ENCODE measurements around the gene ANGEL2.

ANGEL2 gene

GRCh38 chr1:212949771-212950170, 65.9 kb downstream of the ANGEL2 start:
- no peaks in the 10 kb centered on the region for H4K20me1 ChIP-seq (ENCODE audit: insufficient read depth, low read length, poor library complexity, severe bottlenecking)
- peak overlapping the region; percentile 87 for H3K4me3 ChIP-seq (ENCODE audit: low read length, poor library complexity, severe bottlenecking)
- no peak for TF ChIP-seq EZH2phosphoT487 (IDR thresholded peaks at IDR 0.05; ENCODE audit: borderline replicate concordance)
- TF ChIP-seq CTCF (conservative IDR thresholded peaks at IDR 0.05; ENCODE audit: low read length): no peak
- no peaks in the 10 kb centered on the region for H3K9me2 ChIP-seq (replicated peaks; ENCODE audit: low read depth, low read length)
- H3K9me3 ChIP-seq (ENCODE audit: insufficient read depth, low read depth, low read length): no peaks in the 10 kb centered on the region
- H3K9ac ChIP-seq (ENCODE audit: low read depth, low read length, poor library complexity, severe bottlenecking): peak overlapping the region; percentile 82
- H2AFZ ChIP-seq (ENCODE audit: low read length): peak overlapping the region; percentile 91
- no peaks in the 10 kb centered on the region for H3K27me3 ChIP-seq (ENCODE audit: insufficient read depth, low read length, poor library complexity, severe bottlenecking)
- H3K4me1 ChIP-seq (ENCODE audit: insufficient read depth, low read length, poor library complexity, severe bottlenecking): peaks cover 21% of the 10 kb centered on the region
- H3K79me2 ChIP-seq (ENCODE audit: insufficient read depth, low read length): peaks cover 7% of the 10 kb centered on the region; the same call in 1 of the 2 replicates
- no peaks in the 10 kb centered on the region for H3K36me3 ChIP-seq (ENCODE audit: insufficient read depth, low read length)
- H3K4me2 ChIP-seq (ENCODE audit: low read depth, low read length, poor library complexity, severe bottlenecking): peak overlapping the region; percentile 97
- no peaks in the 10 kb centered on the region for H3F3A ChIP-seq (ENCODE audit: low read depth)

DNA sequence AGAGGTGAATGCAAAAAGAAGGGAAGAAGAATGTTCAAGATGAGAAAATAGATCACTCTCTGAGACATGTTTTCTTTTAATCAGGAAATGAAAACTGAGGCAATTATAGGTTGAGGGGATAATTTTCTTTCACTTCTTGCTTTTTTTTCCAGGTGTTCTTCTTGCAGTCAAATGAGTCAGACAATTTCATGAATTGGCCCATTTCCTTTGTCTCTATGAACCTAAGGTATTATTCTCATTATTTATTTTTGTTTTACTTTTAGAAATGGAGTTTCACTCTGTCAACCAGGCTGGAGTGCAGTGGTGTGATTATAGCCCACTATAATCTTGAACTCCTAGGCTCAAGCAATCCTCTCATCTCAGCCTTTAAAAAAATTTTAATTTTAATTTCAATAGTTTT, 68.8 kb downstream of the ANGEL2 start:
- TF ChIP-seq EZH2phosphoT487 (IDR thresholded peaks at IDR 0.05; ENCODE audit: borderline replicate concordance) (no peak), CTCF (conservative IDR thresholded peaks at IDR 0.05; ENCODE audit: low read length) (no peak)
- Histone ChIP-seq H3K9ac (ENCODE audit: low read depth, low read length, poor library complexity, severe bottlenecking) (no peak overlapping the region), H3K4me3 (ENCODE audit: low read length, poor library complexity, severe bottlenecking) (no peak overlapping the region), H3K36me3 (ENCODE audit: insufficient read depth, low read length) (no peaks in the 10 kb centered on the region), H3K9me2 (replicated peaks; ENCODE audit: low read depth, low read length) (no peaks in the 10 kb centered on the region), H3K4me1 (ENCODE audit: insufficient read depth, low read length, poor library complexity, severe bottlenecking) (peaks cover 15% of the 10 kb centered on the region), H3K9me3 (ENCODE audit: insufficient read depth, low read depth, low read length) (no peaks in the 10 kb centered on the region), H3F3A (ENCODE audit: low read depth) (no peaks in the 10 kb centered on the region), H3K27me3 (ENCODE audit: insufficient read depth, low read length, poor library complexity, severe bottlenecking) (no peaks in the 10 kb centered on the region), H3K4me2 (ENCODE audit: low read depth, low read length, poor library complexity, severe bottlenecking) (no peak overlapping the region), H3K79me2 (ENCODE audit: insufficient read depth, low read length) (peaks cover 7% of the 10 kb centered on the region; the same call in 1 of the 2 replicates), H2AFZ (ENCODE audit: low read length) (no peak overlapping the region), H4K20me1 (ENCODE audit: insufficient read depth, low read length, poor library complexity, severe bottlenecking) (no peaks in the 10 kb centered on the region)

GRCh38 chr1:212945463-212946160, 70.1 kb downstream of the ANGEL2 start:
- Histone ChIP-seq H4K20me1 (ENCODE audit: insufficient read depth, low read length, poor library complexity, severe bottlenecking) (no peaks in the 10 kb centered on the region), H3K4me2 (ENCODE audit: low read depth, low read length, poor library complexity, severe bottlenecking) (no peak overlapping the region), H3K9ac (ENCODE audit: low read depth, low read length, poor library complexity, severe bottlenecking) (no peak overlapping the region)

More at GRCh38 chr1:212945463-212946160, 70.1 kb downstream of the ANGEL2 start:
- no peak overlapping the region for H3K4me3 ChIP-seq (ENCODE audit: low read length, poor library complexity, severe bottlenecking)
- peaks cover 6% of the 10 kb centered on the region for H3K4me1 ChIP-seq (ENCODE audit: insufficient read depth, low read length, poor library complexity, severe bottlenecking)
- no peaks in the 10 kb centered on the region for H3K9me3 ChIP-seq (ENCODE audit: insufficient read depth, low read depth, low read length)
- H2AFZ ChIP-seq (ENCODE audit: low read length): peak overlapping the region; percentile 78
- no peak for TF ChIP-seq CTCF (conservative IDR thresholded peaks at IDR 0.05; ENCODE audit: low read length)
- TF ChIP-seq EZH2phosphoT487 (IDR thresholded peaks at IDR 0.05; ENCODE audit: borderline replicate concordance): no peak
- H3K79me2 ChIP-seq (ENCODE audit: insufficient read depth, low read length): no peaks in the 10 kb centered on the region
- no peaks in the 10 kb centered on the region for H3K9me2 ChIP-seq (replicated peaks; ENCODE audit: low read depth, low read length)
- H3K36me3 ChIP-seq (ENCODE audit: insufficient read depth, low read length): no peaks in the 10 kb centered on the region
- no peaks in the 10 kb centered on the region for H3F3A ChIP-seq (ENCODE audit: low read depth)
- H3K27me3 ChIP-seq (ENCODE audit: insufficient read depth, low read length, poor library complexity, severe bottlenecking): no peaks in the 10 kb centered on the region
